AG04450 (cell line): ENCODE data around the gene CACNA1F. TPM values are rescaled to one million over a fixed set of nuclear protein-coding genes. Genes with fewer than 3 reads are reported as not detected.

Experiments used
- CTCF ChIA-PET: fragments of 300-600, 350-600 bp; formaldehyde crosslinking; extraction: SDS; loops from one replicate; lab custom pipeline; 2022; ENCODE audit warnings: antibody characterized with exemption, inconsistent platforms; lab: Charles Lee
- POLR2A ChIA-PET: fragments of 350-600 bp; formaldehyde crosslinking; extraction: SDS; loops from one replicate; lab custom pipeline; 2021; ENCODE audit warnings: antibody characterized with exemption, inconsistent platforms; lab: Yijun Ruan, JAX
- DNase-seq: peaks from one replicate; pipeline ENCODE4 v3.0.0-alpha.2; 2011; ENCODE audit warnings: low read depth, low spot score
- H3K27ac ChIP-seq: one replicate; pipeline ENCODE4 v1.5.1; 2012; ENCODE audit warnings: low read depth, low read length, control low read depth
- H3K27me3 ChIP-seq: one replicate; pipeline ENCODE4 v1.6.0; 2012; ENCODE audit warnings: low read length; ENCODE audit not compliant: control insufficient read depth, insufficient read depth
- H3K4me3 ChIP-seq: 2 replicates; pipeline ENCODE4 v1.5.1; 2011; ENCODE audit warnings: mild to moderate bottlenecking, low read depth, low read length, control low read depth
- H3K9me3 ChIP-seq: 2 replicates; pipeline ENCODE4 v1.5.1; 2012; ENCODE audit warnings: low read length; ENCODE audit not compliant: control insufficient read depth, insufficient read depth
- CTCF ChIP-seq: IDR thresholded peaks from 2 replicates; pipeline ENCODE4 v1.5.1; 2011; ENCODE audit warnings: low read depth, low read length, control low read depth, inconsistent platforms
- polyA plus RNA-seq: library from polyadenylated mRNA; depleted of rRNA; stranded (reverse); fragments of >200 nt; gene quantifications from 2 replicates; pipeline ENCODE4 v1.2.3, GENCODE V29; 2011

Gene CACNA1F
- polyA plus RNA-seq, 1 experiment, result not detected

- no peak for DNase-seq
- ChIA-PET CTCF (no interaction called here), POLR2A (no interaction called here)
- TF ChIP-seq CTCF, result no peak
- Histone ChIP-seq H3K27ac (no peak within 1 kb of the TSS), H3K27me3 (peaks cover 2% of the 10 kb centered on the region), H3K9me3 (no peaks in the 10 kb centered on the region), H3K4me3 (no peak within 1 kb of the TSS)
These were observed 31.3 kb upstream of the CACNA1F start, which contains the start of gene FOXP3 for GRCh38 chrX:49264460-49264859. TSS of gene FOXP3 (minus strand) at chrX:49264710. CDS start at chrX:49258505, 6,205 bp downstream.

GRCh38 chrX:49263631-49264030 lies 30.5 kb upstream of the CACNA1F start:
- no peak for DNase-seq
- POLR2A ChIA-PET, result no interaction called here
- CTCF ChIA-PET, result no interaction called here
- H3K4me3 ChIP-seq, result no peak overlapping the region
- H3K27me3 ChIP-seq, result peaks cover 2% of the 10 kb centered on the region
- TF ChIP-seq CTCF, result no peak
- no peak overlapping the region for H3K27ac ChIP-seq
- no peaks in the 10 kb centered on the region for H3K9me3 ChIP-seq

GRCh38 chrX:49262603-49263002 lies 29.5 kb upstream of the CACNA1F start:
- no peaks in the 10 kb centered on the region for H3K9me3 ChIP-seq
- ChIA-PET POLR2A (no interaction called here), CTCF (no interaction called here)
- DNase-seq, result no peak
- no peak overlapping the region for H3K27ac ChIP-seq
- no peak overlapping the region for H3K4me3 ChIP-seq
- no peak for TF ChIP-seq CTCF
- H3K27me3 ChIP-seq, result peaks cover 2% of the 10 kb centered on the region

- CTCF ChIA-PET, result no interaction called here
- POLR2A ChIA-PET, result no interaction called here
- TF ChIP-seq CTCF, result no peak
- no peak overlapping the region for H3K27ac ChIP-seq
- peaks cover 2% of the 10 kb centered on the region for H3K27me3 ChIP-seq
- H3K9me3 ChIP-seq, result no peaks in the 10 kb centered on the region
- H3K4me3 ChIP-seq, result no peak overlapping the region
- DNase-seq, result no peak
These were observed 27.3 kb upstream of the CACNA1F start for GRCh38 chrX:49260221-49260985.

GRCh38 chrX:49258749-49259124 lies 25.6 kb upstream of the CACNA1F start:
- Histone ChIP-seq H3K9me3 (no peaks in the 10 kb centered on the region), H3K4me3 (no peak overlapping the region), H3K27ac (no peak overlapping the region), H3K27me3 (no peaks in the 10 kb centered on the region)
- TF ChIP-seq CTCF, result no peak
- ChIA-PET POLR2A (no interaction called here), CTCF (no interaction called here)
- DNase-seq, result no peak
